HG02943 (cell line): ENCODE measurements around the gene CKS2.

Experiments
- ATAC-seq: cut with Tn5 transposase; IDR thresholded peaks from one replicate; pipeline ENCODE4 v1.9.1; 2021; ENCODE audit warnings: mild to moderate bottlenecking, low read depth, moderate library complexity; ENCODE audit not compliant: unreplicated experiment

The CKS2 gene

DNA sequence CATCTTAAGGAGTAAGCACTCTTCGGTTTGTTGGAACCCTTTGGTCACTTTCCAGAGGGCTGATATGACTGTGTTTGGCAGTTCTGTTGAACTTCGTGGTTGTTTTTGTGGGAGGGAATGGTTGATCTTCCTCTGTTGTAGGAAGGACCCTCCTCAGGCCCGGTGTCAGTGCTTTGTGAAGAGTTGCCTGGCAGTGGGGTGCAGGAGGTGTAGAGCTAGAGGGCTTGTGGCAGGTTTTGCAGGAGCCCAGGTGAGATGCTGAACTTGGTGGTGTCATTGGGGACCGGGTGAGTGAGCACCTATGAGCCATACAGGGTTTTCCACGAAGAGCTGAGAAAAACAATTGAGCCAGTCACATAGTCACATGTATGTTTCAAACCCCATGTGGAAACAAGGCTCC lies 34.5 kb downstream of the CKS2 start:
- ATAC-seq: no peak

DNA sequence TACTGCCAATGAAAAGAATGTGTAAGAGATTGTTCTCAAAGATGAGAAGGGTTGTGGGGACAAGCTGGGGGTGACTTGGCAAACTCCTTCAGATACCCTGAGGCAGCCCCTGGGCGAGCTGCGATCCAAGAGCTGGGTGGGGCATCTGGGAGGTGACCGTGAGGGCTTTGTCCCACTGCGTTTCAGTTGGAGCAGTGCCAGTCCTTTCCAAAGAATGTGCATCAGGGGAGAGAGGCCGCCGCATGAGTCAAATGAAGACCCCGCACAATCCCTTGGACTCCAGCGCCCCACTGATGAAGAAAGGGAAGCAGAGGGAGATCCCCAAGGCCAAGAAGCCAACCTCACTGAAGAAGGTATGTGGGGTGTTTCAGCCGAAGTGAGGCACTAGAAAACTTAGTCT lies 35.7 kb downstream of the CKS2 start:
- no peak for ATAC-seq

DNA sequence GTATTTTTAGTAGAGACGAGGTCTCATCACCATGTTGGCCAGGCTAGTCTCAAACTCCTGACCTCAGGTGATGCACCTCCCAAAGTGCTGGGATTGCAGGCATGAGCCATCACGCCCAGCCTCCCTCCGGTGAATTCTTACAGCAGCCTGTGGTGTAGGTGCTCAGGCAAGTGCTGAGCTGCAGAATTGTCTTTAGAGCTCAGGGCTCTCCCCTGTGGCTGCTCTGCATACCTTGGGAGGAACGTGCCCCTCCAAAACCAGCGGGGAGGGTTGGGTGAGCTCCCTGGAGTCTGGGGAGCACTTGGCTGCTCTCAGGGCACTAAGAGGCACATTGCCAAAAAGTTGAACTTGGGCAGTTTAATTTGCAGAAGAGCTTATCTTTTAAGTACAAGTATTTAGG lies 36.7 kb downstream of the CKS2 start:
- ATAC-seq: no peak

- ATAC-seq: no peak
Observed at GRCh38 chr9:89349607-89350006, 38.6 kb downstream of the CKS2 start.

DNA sequence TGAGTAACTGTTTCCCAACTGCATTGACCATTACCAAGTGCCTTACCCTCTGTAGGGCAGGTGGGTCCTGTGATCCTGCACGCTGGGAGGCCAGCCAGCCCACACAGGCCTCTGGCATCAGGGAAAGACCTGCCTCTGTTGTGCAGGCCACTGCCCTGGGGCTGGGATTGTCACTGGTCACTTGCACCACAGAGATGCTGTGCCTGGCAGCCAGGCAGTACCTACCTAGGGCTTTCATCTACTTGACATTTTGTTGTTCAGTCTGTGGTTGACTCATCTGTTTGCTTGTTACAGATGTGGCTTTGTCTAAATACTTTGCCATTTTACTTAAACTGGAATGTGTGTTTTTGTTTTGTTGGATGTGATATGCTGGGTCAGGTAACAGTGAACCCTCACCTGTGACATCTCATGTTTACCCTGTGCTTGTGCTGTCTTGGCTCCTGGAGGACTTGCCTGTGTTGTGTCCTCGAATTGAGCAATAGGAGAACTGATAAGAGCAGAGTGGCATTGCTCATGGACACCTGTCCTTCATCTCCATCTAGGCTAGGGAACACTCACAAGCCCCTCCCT lies 40.1 kb downstream of the CKS2 start:
- ATAC-seq: no peak

GRCh38 chr9:89351584-89352300 lies 40.7 kb downstream of the CKS2 start:
- ATAC-seq: no peak

GRCh38 chr9:89352451-89352850 lies 41.5 kb downstream of the CKS2 start:
- no peak for ATAC-seq

DNA sequence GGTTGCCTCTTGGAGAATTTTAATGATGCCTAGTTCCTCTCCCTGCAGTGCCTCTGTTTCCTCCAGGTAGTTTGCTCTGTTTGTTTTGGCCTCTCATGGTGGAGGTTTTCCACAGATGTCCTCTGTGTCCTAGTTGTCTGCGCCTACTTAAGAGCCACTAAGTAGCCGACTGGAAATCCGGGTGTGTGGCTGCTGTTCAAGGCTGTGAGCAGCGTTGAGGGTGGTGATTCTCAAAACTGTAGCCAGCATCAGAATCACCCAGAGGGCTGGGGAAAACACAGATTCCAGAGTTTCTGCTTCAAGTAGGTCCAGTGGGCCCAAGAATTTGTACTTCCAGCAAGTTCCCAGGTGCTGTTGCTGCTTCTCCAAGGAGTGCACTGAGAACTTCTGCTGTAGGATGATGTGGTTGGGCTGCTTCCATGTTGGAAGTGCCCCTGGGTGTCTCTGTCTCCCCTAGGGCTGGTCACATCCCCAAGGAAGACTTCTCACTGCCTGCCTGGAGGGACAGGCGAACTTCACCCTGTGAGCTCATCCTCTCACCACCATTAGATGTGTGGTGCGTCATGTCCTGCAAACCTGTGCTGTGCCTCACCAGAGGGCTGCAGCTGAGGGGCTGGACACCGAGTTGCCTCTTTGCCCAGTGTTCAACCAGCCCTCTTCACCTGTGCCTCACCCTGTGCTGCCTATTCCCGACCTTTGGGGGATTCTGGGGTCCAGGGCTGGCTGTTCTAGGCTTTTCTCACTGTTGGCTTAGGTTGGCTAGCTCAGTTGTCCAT lies 42.1 kb downstream of the CKS2 start:
- no peak for ATAC-seq

DNA sequence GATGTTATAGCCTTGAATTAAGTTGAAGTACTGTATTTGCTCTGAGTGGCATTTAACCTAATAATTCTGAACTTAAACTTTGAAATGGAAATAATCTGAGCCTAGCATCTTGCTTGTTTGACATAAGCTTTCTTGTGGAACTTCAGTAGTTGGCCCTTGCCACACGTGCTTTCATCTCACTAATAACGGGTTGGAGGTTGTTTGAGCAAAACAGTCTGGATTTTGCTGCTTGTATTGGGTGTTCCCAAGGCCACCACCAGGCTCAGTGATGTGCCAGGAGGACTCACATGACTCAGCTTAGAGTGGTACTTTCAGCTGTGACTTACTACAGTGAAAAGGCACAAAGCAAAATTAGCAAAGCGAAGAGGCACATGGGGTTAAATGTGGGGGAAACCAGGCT lies 43.0 kb downstream of the CKS2 start:
- no peak for ATAC-seq

DNA sequence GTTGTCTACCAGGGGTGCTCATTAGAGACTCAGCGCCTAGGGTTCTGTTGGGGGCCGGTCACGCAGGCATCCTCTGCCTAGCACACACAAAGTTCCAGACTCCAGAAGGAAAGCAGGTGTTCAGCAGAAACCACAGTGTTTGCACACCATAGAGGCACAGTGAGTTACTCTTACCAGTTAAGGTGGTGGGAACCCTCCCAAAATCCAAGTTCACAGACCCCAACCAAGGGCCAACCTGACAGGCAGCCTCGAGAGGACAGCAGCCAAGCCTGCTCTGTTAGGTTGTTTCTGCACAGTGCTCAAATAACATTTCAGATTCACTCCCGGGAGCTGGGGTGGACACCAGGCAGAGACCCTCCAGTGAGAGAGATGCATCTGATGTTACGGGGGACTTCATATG lies 43.5 kb downstream of the CKS2 start:
- ATAC-seq: no peak

DNA sequence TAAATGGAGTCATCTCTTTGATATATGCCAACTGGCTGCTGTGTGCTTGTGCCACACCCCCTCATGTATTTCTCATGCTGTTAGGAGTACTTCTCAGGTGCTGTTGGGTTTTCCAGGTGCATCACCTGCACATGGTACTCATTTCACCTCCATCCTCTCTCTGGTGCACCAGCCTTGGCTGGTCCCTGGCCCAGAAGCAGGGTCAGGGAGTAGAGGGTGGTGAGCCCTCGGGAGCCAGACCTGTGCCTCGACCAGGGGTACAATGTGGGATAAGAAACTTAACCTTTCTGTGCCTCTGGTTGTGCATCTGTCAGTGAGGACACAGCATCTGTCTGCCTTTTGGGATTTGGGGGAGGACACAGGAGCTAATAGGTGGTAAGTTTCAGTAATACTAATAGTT lies 45.8 kb downstream of the CKS2 start:
- ATAC-seq: no peak

GRCh38 chr9:89357331-89358197 lies 46.6 kb downstream of the CKS2 start:
- no peak for ATAC-seq

GRCh38 chr9:89358376-89358916 lies 47.5 kb downstream of the CKS2 start:
- no peak for ATAC-seq

GRCh38 chr9:89358985-89359384 lies 48.0 kb downstream of the CKS2 start:
- ATAC-seq: no peak

- no peak for ATAC-seq
Observed at GRCh38 chr9:89359751-89360261, 48.8 kb downstream of the CKS2 start.

DNA sequence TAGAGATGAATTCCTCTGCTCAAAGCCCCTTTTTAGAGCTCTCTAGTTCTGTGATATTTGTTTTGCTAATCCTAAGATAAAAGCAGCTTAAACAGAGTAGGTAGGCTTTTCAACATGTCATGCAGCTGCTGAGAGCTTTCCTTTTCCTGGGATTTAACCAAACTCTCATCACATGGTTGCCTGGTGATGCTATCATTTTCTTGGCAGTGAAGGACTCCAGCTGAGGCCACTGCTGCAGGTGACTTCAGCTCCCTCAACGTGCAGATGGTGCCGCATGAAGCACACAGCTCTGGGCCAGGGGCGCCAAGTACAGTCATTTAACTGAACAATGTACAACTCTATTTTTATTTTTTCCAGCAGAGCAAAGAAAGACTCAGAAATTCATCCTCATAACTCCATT lies 49.5 kb downstream of the CKS2 start:
- ATAC-seq: no peak

GRCh38 chr9:89361031-89361430 lies 50.0 kb downstream of the CKS2 start:
- no peak for ATAC-seq

DNA sequence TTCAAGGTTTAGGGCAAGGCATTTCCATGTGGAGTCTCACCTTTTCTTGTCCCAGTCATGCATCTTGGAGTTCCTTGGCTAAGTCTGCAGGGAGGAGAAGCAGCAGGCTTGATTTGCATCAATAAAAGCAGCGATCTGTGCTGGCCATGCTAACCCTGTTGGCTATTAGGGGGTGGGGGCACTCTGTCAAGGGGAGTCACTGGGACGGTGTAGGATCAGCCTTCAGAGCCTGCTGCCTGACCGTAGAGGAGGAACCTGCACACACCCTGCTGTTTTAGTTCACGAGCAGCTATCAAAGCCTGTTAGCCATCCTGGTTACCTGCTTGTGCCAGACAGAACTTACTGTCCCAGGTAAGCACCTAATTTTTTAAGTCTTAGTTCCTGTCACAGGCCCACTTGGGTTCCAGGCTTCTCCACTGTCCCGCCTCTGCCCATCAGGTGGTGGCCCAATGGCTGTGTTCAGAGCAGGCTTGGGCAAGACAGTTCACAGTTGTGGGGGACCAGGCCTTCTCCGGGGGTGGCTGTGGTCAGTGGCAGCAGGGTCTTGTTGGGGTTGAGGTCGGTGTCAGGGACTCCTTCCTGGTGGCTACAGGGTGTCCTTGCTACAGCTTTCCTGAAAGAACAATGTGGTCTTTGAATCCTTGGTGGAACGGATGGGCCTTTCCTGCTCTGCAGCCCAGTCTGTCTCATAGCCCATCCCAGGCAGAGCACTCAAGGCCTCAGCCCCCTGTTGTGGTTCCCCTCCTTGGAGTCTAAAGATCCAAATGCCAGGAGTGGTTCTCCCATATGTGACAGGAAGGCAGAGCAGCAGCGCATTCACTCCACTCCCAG lies 51.0 kb downstream of the CKS2 start:
- no peak for ATAC-seq

DNA sequence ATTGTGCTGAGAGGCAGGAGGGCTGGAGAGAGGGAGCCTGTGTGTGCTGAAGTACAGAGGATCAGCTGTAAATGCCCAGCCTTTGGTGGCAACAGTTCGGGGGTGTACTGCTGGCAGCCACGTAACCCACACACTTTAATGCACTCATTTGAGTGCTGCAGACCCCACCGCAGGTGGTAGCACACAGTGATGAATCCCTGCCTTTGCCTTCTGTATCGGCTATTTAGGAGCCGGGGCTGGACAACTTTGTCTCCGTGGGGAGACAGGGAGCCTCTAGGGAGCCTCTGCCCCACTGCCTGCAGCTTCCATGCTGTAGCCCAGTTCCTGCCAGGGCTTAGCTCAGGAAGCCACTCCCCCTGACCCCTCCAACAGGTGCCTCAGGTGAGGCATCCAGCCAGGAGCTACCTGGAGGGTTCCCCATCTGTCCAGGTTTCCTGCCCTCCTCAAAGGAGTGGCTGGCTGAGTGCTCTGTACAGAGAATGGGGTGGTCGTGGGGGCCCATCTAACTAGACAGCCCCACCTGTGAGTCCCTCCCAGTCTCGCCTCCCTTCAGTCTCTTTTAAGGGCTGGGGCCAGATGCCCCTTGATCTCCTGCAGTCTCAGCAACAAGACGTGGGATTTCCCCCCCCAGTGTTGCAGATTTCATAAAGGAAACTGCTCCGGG lies 51.8 kb downstream of the CKS2 start:
- ATAC-seq: no peak
